K562 (cell line): Measurements from ENCODE around the gene POTEH. TPM values are rescaled to one million over a fixed set of nuclear protein-coding genes. Genes with fewer than 3 reads are reported as not detected.
"Not testable (repeated sequence)": the region's sequence is repeated elsewhere in the genome, so short reads cannot be mapped to it uniquely, and the experiment has no call there.

Source experiments
- ATAC-seq: fragments of 200-7000 bp; cut with Tn5 transposase; 3 replicates; pipeline ENCODE4 v1.9.1; 2020; ENCODE audit warnings: moderate library complexity
- BruUV-seq: library from RNA; stranded (reverse); fragments of 400-500 nt; replicated peaks from 2 replicates; lab custom pipeline; 2021; lab: Mats Ljungman, UMichigan
- CTCF ChIA-PET: fragments of 300-600 bp; formaldehyde crosslinking; extraction: SDS; loops from one replicate; lab custom pipeline; 2021; ENCODE audit warnings: low intra/inter-chr PET ratio; lab: Yijun Ruan, JAX
- POLR2A ChIA-PET: fragments of 300-600, 350-650 bp; sonication (Branson Sonifier 250); formaldehyde crosslinking; extraction: SDS; loops from one replicate; lab custom pipeline; 2021; ENCODE audit warnings: antibody characterized with exemption, inconsistent platforms; lab: Yijun Ruan, JAX
- DNase-seq, 4 experiments: peaks; one replicate each; pipeline versions ENCODE4 v3.0.0 to v3.0.0-alpha.2; 2011 to 2018; ENCODE audit warnings: low spot score in 3 of 4, mixed read lengths in 3 of 4; ENCODE audit errors: extremely low read depth in 1 of 4
- FAIRE-seq: peaks from 2 replicates; lab custom pipeline; 2011; peaks lifted over from hg19 to GRCh38; lab: Jason Lieb, UNC
- H2AFZ ChIP-seq: 2 replicates; pipeline ENCODE4 v1.6.0; 2011; ENCODE audit warnings: low read depth, low read length, control low read depth, inconsistent platforms
- H3K27ac ChIP-seq: fragments of 200-600 bp; 3 replicates; pipeline ENCODE4 v1.8.0; 2011; ENCODE audit warnings: low read depth, mild to moderate bottlenecking, control low read depth, inconsistent platforms, low read length, moderate library complexity, mixed read lengths; ENCODE audit errors: extremely low read depth
- H3K27me3 ChIP-seq, 2 experiments: fragments of 300-600 bp in 1 of 2; 2 replicates in 1 of 2; 3 replicates in 1 of 2; pipeline versions ENCODE4 v1.6.0 to v1.8.0; 2011; ENCODE audit warnings: inconsistent platforms in 2 of 2, low read length in 2 of 2, mild to moderate bottlenecking in 1 of 2, mixed read lengths in 1 of 2, moderate library complexity in 1 of 2; ENCODE audit not compliant: control insufficient read depth in 2 of 2, insufficient read depth in 2 of 2
- H3K36me3 ChIP-seq: fragments of 300-600 bp; 3 replicates; pipeline ENCODE4 v1.8.0; 2011; ENCODE audit warnings: mild to moderate bottlenecking, low read length, inconsistent platforms; ENCODE audit not compliant: control insufficient read depth, insufficient read depth
- H3K4me1 ChIP-seq, 2 experiments: fragments of 200-600 bp in 1 of 2; replicated peaks in 1 of 2; 2 replicates in 1 of 2; 3 replicates in 1 of 2; pipeline versions ENCODE4 v1.5.1 to v1.8.0; 2011; ENCODE audit warnings: inconsistent platforms in 2 of 2, low read length in 2 of 2, mild to moderate bottlenecking in 1 of 2, mixed read lengths in 1 of 2, moderate library complexity in 1 of 2; ENCODE audit not compliant: control insufficient read depth in 2 of 2, insufficient read depth in 2 of 2
- H3K4me2 ChIP-seq: 2 replicates; pipeline ENCODE4 v1.6.1; 2011; ENCODE audit warnings: low read length, control low read depth, inconsistent platforms, mixed read lengths; ENCODE audit not compliant: insufficient read depth
- H3K4me3 ChIP-seq: fragments of 200-600 bp; sonication (generic), shearing (Covaris generic); 2 replicates; pipeline ENCODE4 v1.5.1; 2016; ENCODE audit warnings: control low read depth, inconsistent platforms
- H3K79me2 ChIP-seq: fragments of 200-600 bp; 3 replicates; pipeline ENCODE4 v1.8.0; 2011; ENCODE audit warnings: low read length, inconsistent platforms; ENCODE audit not compliant: control insufficient read depth, insufficient read depth
- H3K9ac ChIP-seq, 2 experiments: 2 replicates each; pipeline versions ENCODE4 v1.6.0 to v1.6.1; 2011; ENCODE audit warnings: low read depth in 2 of 2, low read length in 2 of 2, control low read depth in 1 of 2, inconsistent platforms in 1 of 2, mild to moderate bottlenecking in 1 of 2, mixed read lengths in 1 of 2; ENCODE audit not compliant: insufficient read depth in 1 of 2
- H3K9me1 ChIP-seq: one replicate; pipeline ENCODE4 v1.6.0; 2011; ENCODE audit warnings: inconsistent platforms, mild to moderate bottlenecking, low read length, moderate library complexity; ENCODE audit not compliant: control insufficient read depth, insufficient read depth
- H3K9me3 ChIP-seq: replicated peaks from 2 replicates; pipeline ENCODE4 v1.5.1; 2011; ENCODE audit warnings: low read depth, low read length, inconsistent platforms; ENCODE audit not compliant: control insufficient read depth, insufficient read depth
- H4K20me1 ChIP-seq: replicated peaks from 2 replicates; pipeline ENCODE4 v1.6.1; 2011; ENCODE audit warnings: low read length, inconsistent platforms, mixed read lengths; ENCODE audit not compliant: control insufficient read depth, insufficient read depth
- WGBS: fragments of 100-300 bp; shearing (Covaris generic); methylation state at CpG from one replicate; pipeline ENCODE4 v1.1.6; 2016; ENCODE audit warnings: low coverage, mixed read lengths; ENCODE audit not compliant: insufficient coverage; ENCODE audit errors: missing lambda C conversion rate; 5-methylcytosine and 5-hydroxymethylcytosine counted together
- in situ Hi-C: fragments of 300-500 bp; cut with MboI; formaldehyde crosslinking; loops from 4 replicates; pipeline ENCODE4 v1.15.0; 2018; ENCODE audit warnings: inconsistent platforms, mixed read lengths
- intact Hi-C: fragments of 100-400 bp; cut with micrococcal nuclease; formaldehyde crosslinking; loops from 2 replicates; pipeline ENCODE4 v1.14.2; 2022
- polyA plus RNA-seq, 8 experiments: library from polyadenylated mRNA; depleted of rRNA in 4 of 8; stranded (reverse) in 5 of 8; unstranded in 3 of 8; fragments of >200 nt; fragmentation: Nextera tagmentation in 2 of 8; fragmentation: Illumina TruSeq in 1 of 8; extraction: Ambion mirVana in 2 of 8; extraction: Trizol in 1 of 8; gene quantifications; 2 replicates each; pipeline versions ENCODE4 v1.2.1 to v1.2.3, GENCODE V29; 2011 to 2014; ENCODE audit warnings: inconsistent platforms in 1 of 8, missing spikeins in 1 of 8
- total RNA-seq, 7 experiments: library from RNA; depleted of rRNA in 6 of 7; stranded (reverse); fragments of >200 nt in 6 of 7; fragmentation: Illumina TruSeq in 2 of 7; extraction: Trizol in 2 of 7; gene quantifications; 2 replicates each; pipeline versions ENCODE4 v1.2.1 to v1.2.3, GENCODE V29; 2011 to 2021; ENCODE audit warnings: low replicate concordance in 1 of 7

The POTEH gene
- total and polyA plus RNA-seq, 9 of the 15 experiments (the other 6 are each of a cell fraction or from before 2014, with no cell fraction given): not detected

DNA sequence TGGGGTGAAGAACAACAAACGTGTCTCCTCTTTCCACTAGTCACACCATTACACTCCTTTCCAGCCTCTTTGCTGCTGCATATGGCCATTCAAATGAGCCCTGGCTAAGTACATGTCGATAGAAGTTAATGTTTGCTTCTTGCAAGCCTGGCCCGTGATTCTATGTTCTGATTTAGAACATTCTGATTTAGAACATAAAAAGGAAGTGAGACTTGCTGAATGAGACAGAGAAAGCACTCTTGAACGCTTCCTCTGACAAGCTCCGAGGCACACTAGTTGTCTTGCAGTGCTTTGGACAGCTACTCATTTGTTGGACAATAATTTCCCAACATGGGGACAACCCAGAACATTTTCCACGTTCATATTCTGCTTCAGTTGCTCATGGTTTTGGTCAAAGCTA is 5.1 kb upstream of the POTEH start:
- H3K9ac ChIP-seq, H3K27me3 ChIP-seq, H3K27ac ChIP-seq, H3K4me2 ChIP-seq, POLR2A ChIA-PET, H3K9me3 ChIP-seq, BruUV-seq, ATAC-seq, DNase-seq, H4K20me1 ChIP-seq, H2AFZ ChIP-seq, H3K36me3 ChIP-seq, in situ Hi-C loops, FAIRE-seq, H3K4me3 ChIP-seq, CTCF ChIA-PET, H3K4me1 ChIP-seq, H3K79me2 ChIP-seq, H3K9me1 ChIP-seq, intact Hi-C loops: not testable (repeated sequence)
- no CpG with 5 or more reads among the region's 6 CpGs for WGBS

DNA sequence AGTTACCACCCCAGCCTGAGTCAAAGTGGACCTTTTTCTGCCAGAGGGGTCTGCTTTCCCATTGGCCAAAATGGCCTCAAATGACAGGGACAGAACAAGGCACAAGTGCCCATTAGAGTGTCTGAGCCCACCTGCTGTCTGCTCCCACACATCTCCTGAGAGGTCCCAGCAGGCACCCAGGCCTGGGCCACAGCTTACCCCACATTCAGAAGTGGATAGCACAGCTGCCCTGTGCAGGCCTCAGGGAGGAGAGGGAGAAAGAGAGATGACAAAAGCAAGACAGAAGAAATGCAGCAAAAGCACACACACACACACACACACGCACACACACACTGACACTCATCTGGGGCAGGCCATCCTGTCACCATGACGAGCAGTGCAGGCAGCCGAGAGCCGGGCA is 4.2 kb upstream of the POTEH start:
- H4K20me1 ChIP-seq, H3K27me3 ChIP-seq, BruUV-seq, FAIRE-seq, H3K4me2 ChIP-seq, H2AFZ ChIP-seq, POLR2A ChIA-PET, H3K36me3 ChIP-seq, H3K9me1 ChIP-seq, H3K9me3 ChIP-seq, in situ Hi-C loops, CTCF ChIA-PET, H3K4me1 ChIP-seq, H3K9ac ChIP-seq, H3K4me3 ChIP-seq, intact Hi-C loops, DNase-seq, H3K27ac ChIP-seq, H3K79me2 ChIP-seq: not testable (repeated sequence)
- WGBS: 0% methylated on average over 2 of the region's 4 CpGs
- peak; percentile 28 for ATAC-seq

DNA sequence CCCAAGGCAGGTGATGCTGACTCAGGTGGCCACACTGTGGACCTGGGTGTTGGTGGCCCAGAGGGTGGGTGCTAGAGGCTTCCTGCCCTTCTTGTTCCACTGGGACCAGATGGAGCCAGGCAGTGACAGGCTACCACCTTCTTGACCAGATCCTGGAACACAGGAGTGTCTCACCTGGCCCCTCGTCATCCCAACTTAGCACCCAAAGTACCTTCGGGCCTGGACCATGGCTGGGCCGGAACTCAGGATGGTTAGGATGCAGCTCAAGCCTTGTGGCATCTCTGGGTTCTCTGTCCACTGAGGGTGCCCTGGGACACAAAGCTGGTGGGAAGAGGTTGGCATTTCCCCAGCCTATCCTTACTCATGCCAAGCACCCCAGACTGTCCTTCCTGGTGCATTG is 2.7 kb upstream of the POTEH start:
- H3K4me1 ChIP-seq, H3K4me2 ChIP-seq, H3K27me3 ChIP-seq, POLR2A ChIA-PET, H3K79me2 ChIP-seq, H3K9ac ChIP-seq, H3K9me3 ChIP-seq, intact Hi-C loops, H3K27ac ChIP-seq, DNase-seq, H3K36me3 ChIP-seq, BruUV-seq, in situ Hi-C loops, CTCF ChIA-PET, ATAC-seq, H3K9me1 ChIP-seq, H4K20me1 ChIP-seq, H3K4me3 ChIP-seq, H2AFZ ChIP-seq, FAIRE-seq: not testable (repeated sequence)
- 0% methylated on average over 2 of the region's 3 CpGs for WGBS

DNA sequence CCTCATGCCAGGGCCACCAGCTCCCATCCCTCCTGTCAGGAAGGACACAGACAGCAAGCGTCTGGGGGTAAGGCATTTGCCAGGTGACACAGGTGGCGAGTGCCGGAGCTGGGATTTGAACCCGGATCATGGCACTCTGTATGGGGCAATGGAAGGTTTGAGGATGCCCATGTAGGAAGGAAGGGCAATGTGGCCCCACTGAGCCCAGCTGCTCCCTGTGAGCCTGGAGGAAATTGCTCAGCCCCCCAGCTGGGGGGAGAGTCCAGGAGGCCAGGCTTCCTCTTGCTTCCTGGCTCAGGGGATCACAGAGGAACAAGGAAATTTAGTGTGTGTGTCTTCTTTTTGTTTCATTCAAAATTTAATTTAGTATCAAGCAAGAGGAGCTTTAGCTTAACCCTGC is 2.1 kb upstream of the POTEH start:
- H3K27ac ChIP-seq, BruUV-seq, H3K9ac ChIP-seq, in situ Hi-C loops, ATAC-seq, H3K36me3 ChIP-seq, H3K27me3 ChIP-seq, H4K20me1 ChIP-seq, intact Hi-C loops, FAIRE-seq, H3K79me2 ChIP-seq, H3K4me1 ChIP-seq, POLR2A ChIA-PET, H2AFZ ChIP-seq, H3K9me1 ChIP-seq, H3K4me2 ChIP-seq, CTCF ChIA-PET, DNase-seq, H3K9me3 ChIP-seq, H3K4me3 ChIP-seq: not testable (repeated sequence)
- no CpG with 5 or more reads among the region's 4 CpGs for WGBS
